GM18511 (cell line): ENCODE results near the gene TMEM151B.
"Not testable (repeated sequence)": the region's sequence is repeated elsewhere in the genome, so short reads cannot be mapped to it uniquely, and the experiment has no call there.

Experiments
- ATAC-seq: cut with Tn5 transposase; IDR thresholded peaks from one replicate; pipeline ENCODE4 v1.9.1; 2021; ENCODE audit warnings: mild to moderate bottlenecking, moderate library complexity; ENCODE audit not compliant: unreplicated experiment

Gene TMEM151B

DNA sequence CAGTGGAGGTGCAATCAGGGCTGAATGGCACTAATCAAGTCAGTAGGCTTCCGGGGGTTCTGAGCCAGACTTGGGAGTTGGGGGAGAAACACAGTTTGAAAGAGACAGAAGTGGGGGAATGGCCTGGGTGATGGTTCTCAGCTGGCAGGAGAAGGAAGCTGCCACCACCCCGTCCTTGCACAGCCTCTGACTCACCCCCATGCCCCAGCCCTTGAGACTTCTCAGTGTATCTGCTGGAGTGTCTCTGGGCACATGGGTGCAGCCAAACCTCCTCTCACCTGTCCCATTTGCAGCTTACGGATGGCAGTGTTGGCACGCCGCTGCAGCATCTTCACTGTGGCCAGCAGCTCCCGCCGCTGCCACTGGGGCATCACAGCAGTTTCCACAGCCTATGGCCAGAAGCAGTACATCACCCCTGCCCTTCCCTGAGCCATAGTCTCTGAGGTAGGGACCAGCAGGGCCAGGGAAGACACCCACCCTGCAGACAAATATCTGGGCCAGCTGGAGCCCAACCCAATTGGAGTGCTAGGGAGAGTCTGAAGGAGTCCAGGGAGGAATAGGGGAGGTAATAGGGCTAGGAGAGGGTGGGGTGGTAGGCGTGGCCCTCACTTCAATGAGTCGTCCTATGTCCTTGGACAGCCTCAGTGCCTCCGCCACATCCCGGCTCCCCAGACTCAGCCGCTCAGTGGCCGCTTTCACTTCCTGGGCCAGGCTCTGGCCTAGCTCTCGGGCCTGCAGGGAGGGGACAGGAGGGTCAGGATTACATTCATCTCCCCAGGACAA is 31.7 kb downstream of the TMEM151B start:
- no peak for ATAC-seq

DNA sequence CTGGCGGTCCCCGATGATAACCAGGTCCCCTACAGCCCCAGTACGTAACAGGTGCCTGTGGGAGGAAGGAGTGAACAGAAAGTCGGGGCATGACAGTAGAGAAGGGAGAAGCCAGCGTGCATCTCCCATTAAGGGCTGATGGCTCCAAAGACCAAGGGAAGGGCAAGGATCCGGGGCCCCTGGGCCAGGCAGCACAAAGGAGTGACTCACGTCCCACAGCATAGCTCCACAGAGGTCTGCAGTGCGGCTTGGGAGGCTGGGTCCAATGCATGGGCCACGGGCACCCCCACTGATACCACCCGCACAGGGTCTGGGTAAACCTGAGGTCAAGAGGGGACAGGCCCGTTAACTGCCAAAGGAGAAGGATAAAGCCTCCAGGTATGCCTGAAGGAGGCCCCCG is 32.6 kb downstream of the TMEM151B start:
- ATAC-seq: no peak

DNA sequence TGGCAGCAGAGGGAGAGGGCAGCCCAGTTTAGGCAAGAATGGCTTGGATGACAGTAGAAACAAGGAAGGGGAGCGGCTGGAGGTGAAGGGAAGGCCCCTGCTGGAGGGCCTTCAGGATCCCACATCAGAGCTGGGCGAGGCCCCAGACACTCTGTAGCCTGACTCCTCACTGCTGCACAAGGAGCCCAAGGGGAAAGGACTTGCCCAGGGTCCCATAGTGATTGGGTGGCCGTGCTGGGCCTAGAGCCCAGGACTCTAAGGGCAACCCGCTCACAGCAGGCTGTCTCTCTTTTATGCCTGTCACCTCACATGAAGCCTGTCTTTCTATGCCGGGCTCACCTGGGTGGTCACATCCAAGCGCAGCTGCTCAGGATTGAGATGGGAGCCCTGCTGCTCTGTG is 33.6 kb downstream of the TMEM151B start:
- no peak for ATAC-seq

DNA sequence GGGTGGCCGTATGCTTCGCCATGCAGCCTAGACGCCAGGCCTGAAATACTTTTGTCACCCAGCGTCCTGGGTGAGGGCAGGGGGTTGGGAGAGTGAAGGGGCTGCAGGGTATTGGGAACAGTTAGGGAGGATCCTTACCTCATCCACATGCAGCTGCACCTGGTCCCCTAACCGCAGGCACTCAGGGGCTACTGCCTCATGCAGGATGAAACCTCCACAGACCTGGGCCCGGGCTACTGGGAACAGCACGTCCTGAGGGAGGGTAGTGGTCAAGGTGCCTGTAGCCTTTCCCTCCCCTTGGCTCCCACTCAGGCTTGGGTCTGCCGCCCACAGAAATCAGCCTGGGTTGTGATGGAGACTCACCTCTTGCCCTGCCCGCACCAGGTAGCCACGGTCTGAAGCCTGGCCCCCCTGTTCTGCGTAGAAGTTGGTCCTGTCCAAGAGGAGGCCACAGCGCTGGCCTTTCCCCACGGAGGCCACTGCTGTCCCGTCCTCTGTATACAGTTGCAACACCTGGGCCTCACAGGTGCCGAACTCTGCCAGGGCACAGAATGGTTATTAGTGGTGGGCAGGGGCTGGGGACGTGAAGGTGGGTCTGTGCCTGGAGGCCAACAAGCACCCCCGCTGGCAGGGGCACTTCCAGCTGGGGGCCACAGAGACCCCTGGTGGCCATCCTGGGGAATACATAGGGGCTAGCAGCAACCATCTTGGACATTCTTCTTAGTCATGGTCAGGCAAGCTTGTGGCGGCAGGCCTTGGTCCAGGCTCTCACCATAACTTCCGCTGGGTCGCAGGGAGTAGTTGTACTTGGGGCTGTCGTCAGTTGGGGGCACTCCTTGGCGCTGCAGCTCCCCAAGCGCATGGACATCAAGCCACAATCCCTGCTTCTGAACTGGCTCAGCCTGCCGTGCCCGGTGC is 34.3 kb downstream of the TMEM151B start:
- ATAC-seq: no peak

DNA sequence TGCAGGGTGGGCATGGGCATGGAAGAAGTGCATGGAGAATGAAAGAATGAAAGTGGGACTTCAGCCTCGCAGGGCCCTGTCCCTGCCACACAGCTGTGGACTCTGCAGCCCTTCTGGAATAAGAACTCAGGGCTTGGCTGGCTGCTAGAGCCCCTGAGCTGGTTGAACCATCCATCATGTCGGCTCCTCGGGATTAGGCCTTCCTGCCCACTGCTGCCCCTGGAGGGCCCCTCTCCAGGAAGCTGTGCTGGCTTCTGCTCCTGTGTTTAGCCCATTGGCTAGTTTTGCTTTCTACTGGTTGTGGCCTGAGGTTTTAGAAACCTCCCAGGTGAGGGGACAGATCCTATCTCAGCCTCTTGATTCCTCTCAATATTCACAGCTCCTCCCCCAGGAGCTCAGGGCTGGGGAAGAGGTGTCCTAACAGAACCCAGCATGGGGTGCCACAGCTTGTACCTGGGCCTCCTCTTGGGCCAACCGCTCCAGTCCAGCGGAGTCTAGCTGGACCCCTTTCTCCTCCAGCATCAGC is 35.0 kb downstream of the TMEM151B start:
- ATAC-seq: no peak

DNA sequence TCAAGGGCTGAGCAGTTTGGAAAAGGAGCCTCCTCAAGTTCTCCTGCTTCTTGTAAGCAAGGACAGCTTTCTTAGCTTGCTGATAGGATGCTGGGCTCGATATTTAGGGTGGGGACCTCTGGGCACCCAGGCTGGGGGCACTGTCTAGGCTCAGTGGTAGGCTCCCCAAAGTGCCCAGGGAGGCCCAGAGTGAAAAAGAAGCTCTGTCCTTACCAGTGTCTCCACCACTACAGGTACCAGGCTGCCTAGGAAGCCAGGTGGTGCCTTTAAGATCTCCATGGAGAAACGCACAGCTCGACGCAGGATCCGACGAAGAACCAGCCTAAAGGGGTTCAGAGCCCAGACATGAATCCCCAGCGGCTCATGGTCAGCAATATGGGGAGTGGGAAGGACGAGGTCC is 36.5 kb downstream of the TMEM151B start:
- no peak for ATAC-seq

DNA sequence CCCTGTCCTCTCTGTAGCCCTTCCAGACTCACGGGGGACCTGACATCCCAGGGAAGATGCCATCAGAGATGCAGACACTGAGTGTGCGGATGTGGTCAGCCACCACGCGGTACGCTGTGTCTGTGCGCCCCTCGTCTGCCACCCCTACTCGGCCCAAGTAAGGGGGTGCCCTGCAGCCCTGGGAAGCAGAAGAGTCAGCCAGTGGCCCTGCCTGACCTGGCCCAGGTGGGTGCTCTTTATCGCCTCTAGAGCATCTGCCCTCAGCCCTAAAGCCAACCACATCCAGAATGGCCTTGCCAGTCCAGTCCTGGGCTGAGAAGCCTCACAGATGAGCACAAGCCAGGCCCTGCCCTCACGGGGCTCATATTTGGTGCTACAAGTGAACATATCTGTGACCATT is 37.0 kb downstream of the TMEM151B start:
- no peak for ATAC-seq

DNA sequence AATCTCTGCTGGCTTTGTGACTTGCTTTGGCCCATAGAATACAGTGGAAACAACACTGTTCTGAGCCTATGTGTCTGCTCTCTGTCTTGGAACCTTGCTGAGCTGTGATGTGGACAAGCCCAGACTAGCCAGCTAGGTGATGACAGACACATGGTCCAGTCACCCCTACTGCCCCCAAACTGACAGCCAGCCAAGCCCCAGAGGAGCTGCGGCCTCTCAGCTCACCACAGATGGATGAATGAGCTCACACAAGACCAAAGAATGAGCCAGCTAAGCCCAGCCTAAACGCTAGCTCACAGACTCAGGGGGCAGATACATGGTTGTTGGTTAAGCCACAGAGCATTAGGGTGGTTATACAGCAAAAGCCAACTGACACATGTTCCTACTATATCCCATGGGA is 38.8 kb downstream of the TMEM151B start:
- ATAC-seq: no peak

DNA sequence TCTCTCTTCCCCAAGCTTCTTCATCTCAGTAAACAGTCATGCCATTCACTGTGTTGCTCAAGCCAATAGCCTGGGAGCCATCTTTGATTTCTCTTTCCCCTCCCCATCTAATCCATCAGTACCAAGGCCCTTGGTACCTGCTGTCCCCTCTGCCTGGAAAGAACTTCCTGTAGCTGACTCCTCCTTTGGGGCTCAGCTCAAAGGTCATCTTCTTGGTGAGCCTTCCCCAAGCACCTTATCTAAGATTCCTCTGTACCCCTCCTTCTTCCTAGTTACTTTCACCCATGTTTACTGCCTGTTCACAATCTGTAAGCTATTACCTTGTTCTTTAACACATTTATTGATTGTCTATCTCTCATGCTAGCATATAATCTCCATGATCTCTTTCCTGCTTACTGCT is 39.4 kb downstream of the TMEM151B start:
- no peak for ATAC-seq

DNA sequence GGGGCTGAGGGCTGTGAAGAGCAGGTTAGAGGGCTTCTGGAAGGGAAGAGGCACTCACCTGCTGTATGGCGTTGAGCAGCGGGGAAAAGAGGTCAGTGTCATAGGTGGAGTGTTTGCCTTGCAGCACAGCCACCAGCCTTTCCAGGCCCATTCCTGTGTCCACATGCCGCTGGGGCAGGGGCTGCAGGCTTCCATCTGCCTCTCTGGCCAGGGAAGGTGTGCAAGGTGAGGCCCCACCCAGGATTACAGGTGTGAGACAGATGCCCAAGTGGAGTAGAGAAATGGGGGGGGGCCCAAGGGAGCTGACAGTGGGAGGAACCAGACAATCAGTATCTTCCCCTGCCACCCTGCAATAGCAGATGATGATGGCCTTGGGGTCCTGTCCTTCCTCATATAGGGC is 40.0 kb downstream of the TMEM151B start:
- no peak for ATAC-seq

DNA sequence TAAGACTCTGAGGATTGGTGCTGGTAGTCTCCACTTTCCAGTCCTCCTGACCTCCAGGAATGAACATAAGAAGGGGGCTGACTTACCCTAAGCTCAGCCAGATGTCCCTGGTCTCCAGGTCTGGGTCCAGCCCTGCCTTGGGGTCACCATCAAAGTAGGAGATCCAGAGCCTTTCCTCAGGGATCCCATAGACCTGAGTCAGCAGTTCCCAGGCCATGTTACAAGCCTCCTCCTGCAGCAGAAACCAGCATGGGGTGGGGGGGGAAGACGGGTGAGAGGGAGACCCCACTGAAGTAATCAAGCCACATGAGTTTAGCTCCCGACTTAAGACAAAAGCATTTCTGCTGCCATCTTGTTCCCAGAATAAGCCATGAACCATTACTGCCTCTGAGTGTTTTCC is 41.1 kb downstream of the TMEM151B start:
- no peak for ATAC-seq

DNA sequence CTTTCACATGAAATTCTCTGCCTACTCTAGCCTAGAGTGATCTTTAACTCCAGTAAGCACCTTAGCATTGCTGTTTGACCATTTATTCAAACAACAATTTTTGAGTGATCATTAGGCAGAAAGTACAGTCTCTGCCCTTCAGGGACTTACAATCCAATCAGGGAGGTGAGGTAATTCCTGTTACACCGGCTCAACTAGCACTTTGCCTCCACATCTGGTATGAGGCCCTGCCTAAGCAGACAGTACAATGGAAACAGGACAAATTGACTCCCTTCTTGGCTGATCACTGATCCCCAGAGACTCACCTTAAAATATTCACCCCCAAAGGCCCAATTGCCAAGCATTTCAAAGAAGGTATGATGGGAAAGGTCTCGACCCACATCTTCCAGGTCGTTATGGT is 41.5 kb downstream of the TMEM151B start:
- no peak for ATAC-seq

DNA sequence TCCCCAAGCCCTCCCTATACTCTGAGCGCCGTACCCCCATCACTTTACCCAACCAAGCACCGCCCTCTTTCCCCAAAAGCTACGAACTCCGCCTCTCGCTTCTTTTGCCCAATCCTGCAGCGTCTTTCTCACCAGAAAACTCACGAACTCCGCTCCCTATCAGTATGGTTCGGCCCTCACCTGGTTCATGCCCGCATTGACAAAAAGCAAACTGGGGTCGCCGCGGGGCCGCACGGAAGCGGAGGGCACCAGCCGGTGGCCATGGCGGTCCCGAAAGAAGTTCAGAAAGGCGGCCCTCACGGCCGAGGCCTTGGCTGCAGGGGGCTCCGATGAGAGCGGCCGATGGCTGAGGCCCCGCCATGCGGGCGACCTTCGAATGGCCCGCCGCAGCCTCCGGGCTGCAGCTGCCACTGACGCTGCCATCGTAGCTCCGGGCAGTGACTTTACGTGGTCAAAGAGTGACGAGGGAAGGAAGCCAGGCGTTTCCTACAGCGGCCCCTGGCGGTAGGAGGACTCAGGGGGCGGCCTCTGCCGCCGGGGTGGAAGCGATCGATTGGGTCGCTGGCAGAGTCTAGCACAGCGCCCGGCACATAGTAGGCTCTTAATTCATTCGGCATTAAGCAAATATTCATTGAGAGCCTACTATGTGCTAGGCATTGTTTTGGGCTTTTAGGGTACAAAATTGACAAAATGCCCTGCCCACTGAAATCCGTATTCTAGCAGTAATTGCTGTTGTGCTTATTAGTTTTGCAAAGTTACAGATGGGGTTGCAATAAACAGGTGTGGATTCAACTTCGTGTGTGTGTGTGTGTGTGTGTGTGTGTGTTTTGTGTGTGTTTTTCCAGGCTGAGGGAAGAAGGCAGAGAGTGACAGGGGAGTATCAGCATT is 42.9 kb downstream of the TMEM151B start, which contains the start of gene AARS2:
TSS of gene AARS2 (minus strand) at position 447 of the 888 bp plus-strand sequence. CDS start at position 423, 24 bp downstream.
- peak; percentile 90 for ATAC-seq

DNA sequence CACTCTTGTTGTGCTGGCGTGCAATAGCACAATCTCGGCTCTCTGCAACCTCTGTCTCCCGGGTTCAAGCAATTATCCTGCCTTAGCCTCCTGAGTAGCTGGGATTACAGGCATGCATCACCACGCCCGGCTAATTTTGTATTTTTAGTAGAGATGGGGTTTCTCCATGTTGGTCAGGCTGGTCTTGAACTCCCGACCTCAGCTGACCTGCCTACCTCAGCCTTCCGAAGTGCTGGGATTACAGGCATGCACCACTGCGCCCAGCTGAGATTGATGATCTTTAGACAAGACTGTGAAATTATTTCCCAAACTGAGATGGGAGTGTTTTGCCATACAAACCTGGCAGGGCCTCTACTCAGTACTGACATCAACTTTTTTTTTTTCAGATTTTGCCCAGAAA is 44.4 kb downstream of the TMEM151B start:
- not testable (repeated sequence) for ATAC-seq

DNA sequence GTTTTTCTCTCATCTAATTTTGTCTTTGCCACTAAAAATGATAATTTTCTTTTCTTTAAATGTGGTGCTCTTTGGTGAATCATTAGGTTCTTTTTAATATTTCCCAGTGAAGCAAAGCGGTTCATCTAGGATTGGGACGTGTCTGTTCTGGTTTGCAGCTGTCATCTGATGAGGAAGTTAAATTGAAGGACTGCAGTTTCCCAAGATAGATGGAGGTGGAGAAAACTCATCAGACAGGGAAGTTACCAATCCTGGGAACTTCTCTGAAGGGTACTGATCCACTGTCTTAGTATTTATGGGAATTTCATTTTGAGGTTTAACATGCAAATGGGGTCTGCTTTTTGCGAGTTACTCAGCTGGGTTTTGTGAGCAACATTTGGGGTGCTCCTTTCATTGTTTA is 45.3 kb downstream of the TMEM151B start:
- ATAC-seq: no peak

DNA sequence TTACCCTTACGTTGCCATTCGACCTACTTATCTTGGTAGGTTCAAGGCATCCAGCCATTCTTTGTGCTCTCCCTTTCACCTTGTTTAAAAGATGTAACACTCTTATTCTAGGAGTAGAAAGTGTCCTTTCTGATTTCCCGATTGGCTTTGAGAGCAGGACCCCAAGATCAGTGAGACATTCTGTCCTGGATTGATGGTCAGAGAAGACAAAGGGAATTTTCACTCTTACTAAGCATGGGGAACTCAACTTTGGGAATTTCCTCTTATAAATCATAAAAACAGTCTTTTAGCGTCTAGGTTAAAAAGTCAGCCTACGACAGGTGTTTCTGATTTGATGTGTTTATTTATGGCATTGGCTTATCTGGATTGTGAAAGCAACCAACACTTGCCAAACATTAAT is 45.7 kb downstream of the TMEM151B start:
- no peak for ATAC-seq

DNA sequence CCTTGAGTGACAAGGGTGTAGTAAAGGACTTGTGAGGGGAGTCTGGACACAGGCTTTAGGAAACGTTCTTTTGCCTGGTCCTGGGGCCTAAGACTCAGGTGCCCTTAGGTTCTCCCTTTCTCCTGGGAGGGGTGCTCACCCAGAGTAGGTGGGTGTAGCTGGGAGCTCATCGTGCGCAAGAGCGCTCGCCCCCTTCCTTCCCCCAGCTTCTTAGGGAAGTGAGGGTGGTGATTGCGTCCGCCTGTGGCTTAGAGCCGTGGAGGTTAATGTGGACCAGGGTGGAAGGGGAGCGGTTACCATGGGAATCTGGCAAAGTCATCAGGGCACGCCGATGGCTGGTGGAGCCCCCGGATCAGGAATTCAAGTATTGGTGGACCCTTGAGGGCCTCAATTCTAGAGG is 46.2 kb downstream of the TMEM151B start:
- ATAC-seq: no peak

DNA sequence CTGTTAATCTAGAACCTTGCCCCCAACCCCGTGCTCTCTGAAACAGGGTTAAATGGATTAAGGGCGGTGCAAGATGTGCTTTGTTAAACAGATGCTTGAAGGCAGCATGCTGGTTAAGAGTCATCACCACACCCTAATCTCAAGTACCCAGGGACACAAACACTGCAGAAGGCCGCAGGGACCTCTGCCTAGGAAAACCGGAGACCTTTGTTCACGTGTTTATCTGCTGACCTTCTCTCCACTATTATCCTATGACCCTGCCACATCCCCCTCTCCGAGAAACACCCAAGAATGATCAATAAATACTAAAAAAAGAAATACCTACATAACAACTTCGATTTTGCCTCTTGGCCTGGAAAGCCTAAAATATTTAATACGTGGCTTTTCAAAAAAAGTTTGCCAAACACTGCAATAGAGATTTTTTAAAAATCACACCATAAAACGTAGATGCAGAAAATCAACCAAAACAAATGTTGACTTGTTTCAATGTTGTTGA is 46.9 kb downstream of the TMEM151B start:
- not testable (repeated sequence) for ATAC-seq

DNA sequence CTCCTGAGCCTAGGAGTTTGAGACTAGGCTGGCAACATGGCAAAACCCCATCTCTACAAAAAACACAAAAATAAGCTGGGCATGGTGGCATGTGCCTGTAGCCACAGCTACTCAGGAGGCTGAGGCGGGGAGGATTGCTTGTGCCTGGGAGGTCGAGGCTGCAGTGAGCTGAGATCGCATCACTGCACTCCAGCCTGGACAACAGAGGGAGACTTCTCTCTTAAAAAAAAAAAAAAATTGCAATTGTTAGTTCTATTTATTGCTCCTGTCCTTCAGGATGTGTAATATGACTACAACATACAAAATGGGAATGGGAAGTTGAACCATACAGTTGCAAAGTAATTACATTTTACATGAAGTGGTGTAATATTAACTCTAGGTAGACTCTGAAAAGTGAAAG is 51.0 kb downstream of the TMEM151B start:
- no peak for ATAC-seq

DNA sequence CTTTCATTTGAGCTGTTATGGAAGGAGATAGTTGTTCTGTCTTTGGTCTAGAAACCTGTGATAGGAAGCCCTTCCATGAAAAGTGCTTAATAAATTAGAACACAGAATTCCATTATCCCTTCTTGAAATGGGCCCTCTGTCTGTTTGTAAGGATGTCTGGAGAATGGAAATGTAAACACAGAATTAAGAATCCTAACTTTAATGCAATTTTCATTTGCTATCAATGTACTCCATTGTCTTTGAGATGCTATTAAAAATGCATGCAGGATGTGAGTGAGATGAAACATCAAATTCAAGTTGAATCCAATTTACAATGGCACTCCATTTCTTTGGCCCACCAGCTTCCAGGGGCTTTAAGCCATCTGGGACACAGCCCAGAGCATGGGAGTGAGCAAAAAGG is 56.8 kb downstream of the TMEM151B start:
- ATAC-seq: no peak

DNA sequence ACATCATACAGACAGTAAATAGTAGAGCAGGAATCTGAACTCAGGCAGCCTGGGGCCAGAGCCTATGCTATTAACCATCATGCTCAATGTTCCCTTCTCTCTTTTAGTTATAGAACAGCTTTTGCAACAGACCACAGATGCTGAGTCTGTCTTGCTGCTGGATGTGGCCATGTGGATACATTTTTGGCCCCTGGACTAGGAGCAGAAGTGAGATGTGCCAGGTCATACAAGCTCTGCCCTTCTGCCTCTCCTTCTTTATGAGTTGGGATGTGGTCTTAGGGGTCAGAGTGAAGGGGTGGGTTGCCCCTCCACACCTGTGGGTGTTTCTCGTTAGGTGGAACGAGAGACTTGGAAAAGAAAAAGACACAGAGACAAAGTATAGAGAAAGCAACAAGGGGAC is 57.5 kb downstream of the TMEM151B start:
- ATAC-seq: no peak
